A549 treated with ZK216348 at 1 μM for 4 hours (cell line): ENCODE data around the gene PDE4A. TPM values are rescaled to one million over a fixed set of nuclear protein-coding genes. Genes with fewer than 3 reads are reported as not detected.

Experiments
- total RNA-seq: library from RNA; stranded (reverse); fragments of 200-300 nt; extraction: Qiagen RNA extraction; gene quantifications from 5 replicates; pipeline ENCODE4 v1.2.3, GENCODE V29; 2022; ENCODE audit warnings: low read depth

The PDE4A gene
- 2.9 to 5.3 TPM (median 4.7 TPM) in 5 replicates for total RNA-seq

GRCh38 chr19:10420444-10421239 lies at the start of gene PDE4A:
Gene PDE4A, plus strand, starts transcription at chr19:10420538. Its CDS starts 227 bp downstream, at chr19:10420765.

GRCh38 chr19:10380313-10381102 lies 39.8 kb upstream of the PDE4A start, which contains the start of gene TYK2:
Gene TYK2, minus strand, starts transcription at chr19:10380572. Its CDS starts 2,166 bp downstream, at chr19:10378406.

GRCh38 chr19:10403137-10404021 lies 17.0 kb upstream of the PDE4A start, which contains the start of gene CDC37:
Gene CDC37, minus strand, starts transcription at chr19:10403542. Its CDS starts 63 bp downstream, at chr19:10403479.

GRCh38 chr19:10503002-10503789 lies 82.9 kb downstream of the PDE4A start, which contains the start of gene KEAP1:
Gene KEAP1, minus strand, starts transcription at chr19:10503356. Its CDS starts 3,323 bp downstream, at chr19:10500033.

GRCh38 chr19:10517361-10517759 lies 97.0 kb downstream of the PDE4A start, which contains the start of gene S1PR5:
Gene S1PR5, minus strand, starts transcription at chr19:10517447. Its CDS starts 2,436 bp downstream, at chr19:10515011.

Other genes starting within 250 kb of the PDE4A start
- 54.4 to 64.6 TPM (median 63.6 TPM) in 5 replicates for gene DNMT1, start 225.6 kb upstream of the PDE4A start, total RNA-seq
- 0.65 to 1.2 TPM (median 0.86 TPM) in 5 replicates for gene S1PR2, start 189.2 kb upstream of the PDE4A start, total RNA-seq
- gene MRPL4, start 168.3 kb upstream of the PDE4A start, total RNA-seq = 45.8 to 76.2 TPM (median 71.8 TPM) in 5 replicates
- gene ICAM1, start 149.4 kb upstream of the PDE4A start, total RNA-seq = 2.9 to 4.9 TPM (median 4.2 TPM) in 5 replicates
- 0.36 TPM in 1 of 5 replicates, not detected in the others for gene ICAM4, start 133.6 kb upstream of the PDE4A start, total RNA-seq
- gene ICAM5, start 130.6 kb upstream of the PDE4A start, total RNA-seq = 0.46 to 1.8 TPM (median 0.72 TPM) in 5 replicates
- gene ZGLP1, start 110.7 kb upstream of the PDE4A start, total RNA-seq = 1.1 to 2.5 TPM (median 2.3 TPM) in 5 replicates
- gene FDX2, start 104.5 kb upstream of the PDE4A start, total RNA-seq = 13.9 to 37.4 TPM (median 32.8 TPM) in 5 replicates
- 15.4 to 30.9 TPM (median 29.1 TPM) in 5 replicates for gene RAVER1, start 87.0 kb upstream of the PDE4A start, total RNA-seq
- 6.3 to 9.9 TPM (median 8.0 TPM) in 5 replicates for gene ICAM3, start 80.9 kb upstream of the PDE4A start, total RNA-seq
- gene TYK2, start 40.0 kb upstream of the PDE4A start, total RNA-seq = 25.9 to 50.4 TPM (median 45.7 TPM) in 5 replicates
- 152 to 223 TPM (median 191 TPM) in 5 replicates for gene CDC37, start 17.0 kb upstream of the PDE4A start, total RNA-seq
- 46.2 to 74.0 TPM (median 59.3 TPM) in 5 replicates for gene KEAP1, start 82.8 kb downstream of the PDE4A start, total RNA-seq
- 1.3 to 2.7 TPM (median 2.2 TPM) in 5 replicates for gene S1PR5, start 96.9 kb downstream of the PDE4A start, total RNA-seq
- 13.6 to 24.2 TPM (median 20.8 TPM) in 5 replicates for gene ATG4D, start 123.4 kb downstream of the PDE4A start, total RNA-seq
- 15.8 to 20.5 TPM (median 18.0 TPM) in 5 replicates for gene KRI1, start 145.5 kb downstream of the PDE4A start, total RNA-seq
- gene CDKN2D, start 148.4 kb downstream of the PDE4A start, total RNA-seq = 3.9 to 8.0 TPM (median 5.8 TPM) in 5 replicates
- gene AP1M2, start 166.8 kb downstream of the PDE4A start, total RNA-seq = 37.1 to 45.1 TPM (median 38.9 TPM) in 5 replicates
- 6.8 to 7.7 TPM (median 7.2 TPM) in 5 replicates for gene SLC44A2, start 205.0 kb downstream of the PDE4A start, total RNA-seq
- gene ILF3, start 233.8 kb downstream of the PDE4A start, total RNA-seq = 137 to 175 TPM (median 172 TPM) in 5 replicates